Mesenchymal stem cell (in vitro differentiated cells and primary cell): ENCODE data around the gene CNTNAP1.

ENCODE experiments used
- DNase-seq: peaks from one replicate; pipeline ENCODE4 v3.0.0-alpha.2; 2013
- H2AFZ ChIP-seq: one replicate; pipeline ENCODE4 v1.6.1; 2013; ENCODE audit warnings: low read depth, mild to moderate bottlenecking, control low read depth, inconsistent platforms, low read length, moderate library complexity
- H2AK5ac ChIP-seq: 2 replicates; pipeline ENCODE4 v1.6.1; 2013; ENCODE audit warnings: low read length, moderate library complexity, mild to moderate bottlenecking, inconsistent platforms; ENCODE audit not compliant: severe bottlenecking
- H2BK120ac ChIP-seq: one replicate; pipeline ENCODE4 v1.6.1; 2013; ENCODE audit warnings: low read depth, mild to moderate bottlenecking, inconsistent platforms, low read length, moderate library complexity
- H2BK12ac ChIP-seq, 2 experiments: one replicate each; pipeline ENCODE4 v1.6.1; 2013; ENCODE audit warnings: inconsistent platforms in 2 of 2, low read length in 2 of 2, mild to moderate bottlenecking in 2 of 2, moderate library complexity in 2 of 2, control low read depth in 1 of 2
- H2BK15ac ChIP-seq: one replicate; pipeline ENCODE4 v1.6.1; 2013; ENCODE audit warnings: mild to moderate bottlenecking, low read depth, inconsistent platforms; ENCODE audit not compliant: poor library complexity, severe bottlenecking
- H2BK5ac ChIP-seq: 2 replicates; pipeline ENCODE4 v1.6.1; 2013; ENCODE audit warnings: low read depth, mild to moderate bottlenecking, low read length, control low read depth, inconsistent platforms; ENCODE audit not compliant: poor library complexity, severe bottlenecking
- H3K14ac ChIP-seq, 2 experiments: one replicate each; pipeline ENCODE4 v1.6.1; 2013; ENCODE audit warnings: inconsistent platforms in 2 of 2, low read length in 2 of 2, control low read depth in 1 of 2, mild to moderate bottlenecking in 1 of 2, moderate library complexity in 1 of 2
- H3K18ac ChIP-seq, 2 experiments: one replicate each; pipeline ENCODE4 v1.6.1; 2013; ENCODE audit warnings: inconsistent platforms in 2 of 2, low read length in 2 of 2, control low read depth in 1 of 2, low read depth in 1 of 2, mild to moderate bottlenecking in 1 of 2
- H3K23ac ChIP-seq, 2 experiments: one replicate each; pipeline ENCODE4 v1.6.1; 2013; ENCODE audit warnings: inconsistent platforms in 2 of 2, low read length in 2 of 2, mild to moderate bottlenecking in 2 of 2, moderate library complexity in 2 of 2, control low read depth in 1 of 2
- H3K27ac ChIP-seq: 2 replicates; pipeline ENCODE4 v1.5.1; 2013; ENCODE audit warnings: mild to moderate bottlenecking, moderate library complexity, low read length, control low read depth, inconsistent platforms; ENCODE audit not compliant: poor library complexity, severe bottlenecking
- H3K27me3 ChIP-seq, 2 experiments: 2 replicates each; pipeline versions ENCODE4 v1.6.1 to v1.7.0; 2013; ENCODE audit warnings: low read length in 2 of 2, mild to moderate bottlenecking in 2 of 2, moderate library complexity in 2 of 2, control low read depth in 1 of 2, inconsistent platforms in 1 of 2; ENCODE audit not compliant: control insufficient read depth in 1 of 2, insufficient read depth in 1 of 2
- H3K36me3 ChIP-seq, 2 experiments: 2 replicates each; pipeline versions ENCODE4 v1.6.1 to v1.7.0; 2013; ENCODE audit warnings: low read length in 2 of 2, control low read depth in 1 of 2, inconsistent platforms in 1 of 2, low read depth in 1 of 2, mild to moderate bottlenecking in 1 of 2; ENCODE audit not compliant: insufficient read depth in 2 of 2, control insufficient read depth in 1 of 2
- H3K4ac ChIP-seq, 2 experiments: one replicate each; pipeline ENCODE4 v1.6.1; 2013; ENCODE audit warnings: inconsistent platforms in 2 of 2, low read length in 2 of 2, mild to moderate bottlenecking in 2 of 2, moderate library complexity in 2 of 2, control low read depth in 1 of 2, low read depth in 1 of 2
- H3K4me1 ChIP-seq: 2 replicates; pipeline ENCODE4 v1.6.1; 2013; ENCODE audit warnings: low read depth, low read length, control low read depth; ENCODE audit not compliant: control insufficient read depth, insufficient read depth
- H3K4me2 ChIP-seq: 2 replicates; pipeline ENCODE4 v1.6.1; 2013; ENCODE audit warnings: low read length, mild to moderate bottlenecking, inconsistent platforms; ENCODE audit not compliant: poor library complexity, severe bottlenecking
- H3K4me3 ChIP-seq, 2 experiments: 2 replicates each; pipeline versions ENCODE4 v1.5.1 to v1.7.0; 2013; ENCODE audit warnings: low read length in 2 of 2, mild to moderate bottlenecking in 2 of 2, control low read depth in 1 of 2, low read depth in 1 of 2; ENCODE audit not compliant: insufficient read depth in 1 of 2
- H3K79me1 ChIP-seq: replicated peaks from 2 replicates; pipeline ENCODE4 v1.6.1; 2013; ENCODE audit warnings: mild to moderate bottlenecking, control low read depth, low read length, inconsistent platforms; ENCODE audit not compliant: poor library complexity, severe bottlenecking
- H3K9ac ChIP-seq: 2 replicates; pipeline ENCODE4 v1.7.0; 2013; ENCODE audit warnings: mild to moderate bottlenecking, low read length, moderate library complexity
- H3K9me3 ChIP-seq: 2 replicates; pipeline ENCODE4 v1.7.0; 2013; ENCODE audit warnings: mild to moderate bottlenecking, low read length; ENCODE audit not compliant: control insufficient read depth
- H4K8ac ChIP-seq: one replicate; pipeline ENCODE4 v1.6.1; 2013; ENCODE audit warnings: inconsistent platforms, mild to moderate bottlenecking, low read length, moderate library complexity
- H4K91ac ChIP-seq: one replicate; pipeline ENCODE4 v1.6.1; 2013; ENCODE audit warnings: mild to moderate bottlenecking, low read length, inconsistent platforms
- WGBS: methylation state at CpG from one replicate; pipeline ENCODE4 v1.1.7; 2013; ENCODE audit warnings: mixed read lengths; 5-methylcytosine and 5-hydroxymethylcytosine counted together

The CNTNAP1 gene

GRCh38 chr17:42694524-42694923 is 12.2 kb downstream of the CNTNAP1 start:
- Histone ChIP-seq H3K14ac (no peak overlapping the region), H2BK120ac (no peak overlapping the region), H3K9me3 (no peaks in the 10 kb centered on the region), H3K4ac (no peak overlapping the region), H3K4me1 (no peaks in the 10 kb centered on the region), H2AFZ (no peak overlapping the region), H4K91ac (no peak overlapping the region), H2AK5ac (no peak overlapping the region), H4K8ac (no peak overlapping the region), H3K79me1 (peaks cover 4% of the 10 kb centered on the region), H3K18ac (no peak overlapping the region), H3K4me2 (no peak overlapping the region), H3K23ac (no peak overlapping the region), H2BK15ac (no peak overlapping the region), H3K27ac (no peak overlapping the region), H3K4me3 (no peak overlapping the region), H3K9ac (no peak overlapping the region), H3K36me3 (peaks cover 58 to 84% of the 10 kb centered on the region in 2 experiments), H2BK12ac (no peak overlapping the region), H2BK5ac (no peak overlapping the region), H3K27me3 (no peaks in the 10 kb centered on the region)
- DNase-seq, result no peak
- 98% methylated on average over 3 of the region's 3 CpGs for WGBS

- Histone ChIP-seq H3K9me3 (no peaks in the 10 kb centered on the region), H3K27me3 (no peaks in the 10 kb centered on the region), H2BK120ac (no peak overlapping the region), H4K91ac (no peak overlapping the region), H3K4me3 (no peak overlapping the region), H2AK5ac (no peak overlapping the region), H2BK5ac (no peak overlapping the region), H3K9ac (no peak overlapping the region), H3K4ac (no peak overlapping the region), H3K36me3 (peaks cover 63 to 84% of the 10 kb centered on the region in 2 experiments), H3K4me1 (no peaks in the 10 kb centered on the region), H2AFZ (no peak overlapping the region), H2BK12ac (no peak overlapping the region), H4K8ac (no peak overlapping the region), H3K27ac (no peak overlapping the region), H3K18ac (no peak overlapping the region), H3K79me1 (peaks cover 4% of the 10 kb centered on the region), H2BK15ac (no peak overlapping the region), H3K4me2 (no peak overlapping the region), H3K23ac (no peak overlapping the region), H3K14ac (no peak overlapping the region)
- 96% methylated on average over 20 of the region's 20 CpGs for WGBS
- no peak for DNase-seq
These were observed 13.2 kb downstream of the CNTNAP1 start for GRCh38 chr17:42695500-42695899.

- Histone ChIP-seq H2BK120ac (no peak overlapping the region), H4K91ac (no peak overlapping the region), H3K14ac (no peak overlapping the region), H3K23ac (no peak overlapping the region), H3K9me3 (no peaks in the 10 kb centered on the region), H2BK12ac (no peak overlapping the region), H2BK15ac (no peak overlapping the region), H3K4me1 (no peaks in the 10 kb centered on the region), H2AK5ac (no peak overlapping the region), H4K8ac (no peak overlapping the region), H3K4me2 (no peak overlapping the region), H3K79me1 (peaks cover 4% of the 10 kb centered on the region), H3K27me3 (no peaks in the 10 kb centered on the region), H3K18ac (no peak overlapping the region), H2BK5ac (no peak overlapping the region), H3K27ac (no peak overlapping the region), H2AFZ (no peak overlapping the region), H3K4ac (no peak overlapping the region), H3K9ac (no peak overlapping the region), H3K36me3 (peaks cover 63 to 84% of the 10 kb centered on the region in 2 experiments), H3K4me3 (no peak overlapping the region)
- WGBS, result 98% methylated on average over 19 of the region's 19 CpGs
- DNase-seq, result no peak
These were observed 14.9 kb downstream of the CNTNAP1 start for GRCh38 chr17:42697108-42697811.

GRCh38 chr17:42698736-42699414 is 16.5 kb downstream of the CNTNAP1 start:
- H3K4me3 ChIP-seq, result no peak overlapping the region
- no peak overlapping the region for H2BK120ac ChIP-seq
- no peak overlapping the region for H4K91ac ChIP-seq
- H3K4me1 ChIP-seq, result no peaks in the 10 kb centered on the region
- H2BK15ac ChIP-seq, result no peak overlapping the region
- DNase-seq, result peak; percentile 32
- H3K14ac ChIP-seq, result peak overlapping the region in 1 of 2 experiments; percentile 26
- no peak overlapping the region for H2BK12ac ChIP-seq
- no peak overlapping the region for H3K4ac ChIP-seq
- no peak overlapping the region for H4K8ac ChIP-seq
- peaks cover 63 to 85% of the 10 kb centered on the region in 2 experiments for H3K36me3 ChIP-seq
- H2AFZ ChIP-seq, result no peak overlapping the region
- no peak overlapping the region for H3K23ac ChIP-seq
- H3K27ac ChIP-seq, result no peak overlapping the region
- H3K9me3 ChIP-seq, result no peaks in the 10 kb centered on the region
- H3K27me3 ChIP-seq, result no peaks in the 10 kb centered on the region
- no peak overlapping the region for H3K4me2 ChIP-seq
- H3K79me1 ChIP-seq, result peaks cover 1% of the 10 kb centered on the region
- no peak overlapping the region for H3K9ac ChIP-seq
- no peak overlapping the region for H2BK5ac ChIP-seq
- H3K18ac ChIP-seq, result no peak overlapping the region
- WGBS, result 60% methylated on average over 1 of the region's 2 CpGs
- H2AK5ac ChIP-seq, result no peak overlapping the region
